B cell (primary cell): ENCODE results near the gene NFE2. TPM values are rescaled to one million over a fixed set of nuclear protein-coding genes. Genes with fewer than 3 reads are reported as not detected.
A peak's percentile ranks its signal among the peaks of the same experiment; 100 is the strongest.

Source experiments
- ATAC-seq: fragments of 200-7000 bp; cut with Tn5 transposase; one replicate; pipeline ENCODE4 v1.10.0; 2021; ENCODE audit warnings: low read depth, mild to moderate bottlenecking, moderate number of reproducible peaks, moderate library complexity
- CTCF ChIA-PET: fragments of 350-600 bp; sonication (Branson Sonifier 250); formaldehyde crosslinking; loops from one replicate; lab custom pipeline; 2021; ENCODE audit warnings: antibody characterized with exemption, inconsistent platforms; lab: Charles Lee
- POLR2A ChIA-PET: fragments of 350-600 bp; sonication (Branson Sonifier 250); formaldehyde crosslinking; loops from one replicate; lab custom pipeline; 2021; ENCODE audit warnings: antibody characterized with exemption; lab: Charles Lee
- DNase-seq: peaks from one replicate; pipeline ENCODE4 v3.0.0; 2013
- H2AFZ ChIP-seq: 2 replicates; pipeline ENCODE4 v1.6.1; 2012; ENCODE audit warnings: mild to moderate bottlenecking, low read depth, low read length; ENCODE audit not compliant: insufficient read depth, poor library complexity, severe bottlenecking
- H3K27ac ChIP-seq, 2 donors: 1 replicate in 1 of 2; 2 replicates in 1 of 2; pipeline ENCODE4 v1.5.1; 2012 to 2013; ENCODE audit warnings: low read length in 2 of 2, mild to moderate bottlenecking in 2 of 2, moderate library complexity in 1 of 2
- H3K27me3 ChIP-seq, 4 experiments: fragments of 200-600 bp in 1 of 4; sonication (generic) in 1 of 4; replicated peaks in 1 of 4; 1 replicate in 2 of 4; 2 replicates in 2 of 4; pipeline versions ENCODE4 v1.6.1 to v1.7.0; 2013 to 2016; ENCODE audit warnings: low read length in 3 of 4, mild to moderate bottlenecking in 2 of 4, mixed read lengths in 1 of 4, moderate library complexity in 1 of 4; ENCODE audit not compliant: insufficient read depth in 4 of 4, control insufficient read depth in 3 of 4; ENCODE audit errors: control extremely low read depth in 1 of 4
- H3K36me3 ChIP-seq, 2 experiments: replicated peaks in 1 of 2; 1 replicate in 1 of 2; 2 replicates in 1 of 2; pipeline versions ENCODE4 v1.6.1 to v1.7.1; 2013; ENCODE audit warnings: low read length in 1 of 2; ENCODE audit not compliant: insufficient read depth in 2 of 2, control insufficient read depth in 1 of 2; ENCODE audit errors: control extremely low read depth in 1 of 2, extremely low read depth in 1 of 2
- H3K4me1 ChIP-seq, 2 donors: fragments of 200-600 bp in 1 of 2; sonication (generic) in 1 of 2; 1 replicate in 1 of 2; 2 replicates in 1 of 2; pipeline versions ENCODE4 v1.5.1 to v1.6.1; 2013 to 2017; ENCODE audit warnings: low read length in 2 of 2; ENCODE audit not compliant: control insufficient read depth in 2 of 2, insufficient read depth in 2 of 2
- H3K4me2 ChIP-seq: replicated peaks from 2 replicates; pipeline ENCODE3; 2012; ENCODE audit warnings: mild to moderate bottlenecking, low read depth, low read length; ENCODE audit not compliant: poor library complexity, severe bottlenecking
- H3K4me3 ChIP-seq, 5 experiments: fragments of 200-600 bp in 1 of 5; sonication (generic) in 1 of 5; 1 replicate in 3 of 5; 2 replicates in 2 of 5; pipeline versions ENCODE4 v1.5.1 to v1.7.0; 2011 to 2016; ENCODE audit warnings: low read length in 4 of 5, mild to moderate bottlenecking in 4 of 5, low read depth in 2 of 5, control low read depth in 1 of 5, moderate library complexity in 1 of 5; ENCODE audit not compliant: insufficient read depth in 1 of 5; ENCODE audit errors: control extremely low read depth in 1 of 5, extremely low read depth in 1 of 5
- H3K79me2 ChIP-seq: fragments of 200-600 bp; sonication (generic); one replicate; pipeline ENCODE4 v1.6.0; 2016; ENCODE audit warnings: low read length; ENCODE audit not compliant: control insufficient read depth, insufficient read depth
- H3K9ac ChIP-seq: fragments of 200-600 bp; sonication (generic); 2 replicates; pipeline ENCODE4 v1.6.1; 2017; ENCODE audit warnings: mild to moderate bottlenecking, low read length, moderate library complexity
- H3K9me3 ChIP-seq, 3 donors: one replicate each; pipeline versions ENCODE4 v1.6.1 to v1.7.1; 2013; ENCODE audit warnings: low read length in 2 of 3; ENCODE audit not compliant: control insufficient read depth in 2 of 3, insufficient read depth in 1 of 3; ENCODE audit errors: control extremely low read depth in 1 of 3
- H4K20me1 ChIP-seq: 2 replicates; pipeline ENCODE4 v1.6.0; 2012; ENCODE audit warnings: mild to moderate bottlenecking, low read length; ENCODE audit not compliant: insufficient read depth, control insufficient read depth, poor library complexity, severe bottlenecking
- H3K27ac Mint-ChIP-seq: one replicate; pipeline ENCODE4 v1.8.0; 2021; ENCODE audit warnings: mixed read lengths
- H3K27me3 Mint-ChIP-seq: one replicate; pipeline ENCODE4 v1.8.0; 2021; ENCODE audit warnings: mixed read lengths
- H3K4me1 Mint-ChIP-seq: one replicate; pipeline ENCODE4 v1.8.0; 2021; ENCODE audit warnings: mixed read lengths
- H3K4me3 Mint-ChIP-seq: one replicate; pipeline ENCODE4 v1.8.0; 2021; ENCODE audit warnings: mixed read lengths
- H3K9me3 Mint-ChIP-seq: one replicate; pipeline ENCODE4 v1.8.0; 2022; ENCODE audit warnings: mixed read lengths; ENCODE audit not compliant: insufficient read depth
- CTCF ChIP-seq: fragments of 200-600 bp; IDR thresholded peaks from one replicate; pipeline ENCODE4 v1.8.0; 2022; ENCODE audit warnings: antibody characterized with exemption, mild to moderate bottlenecking
- EZH2 ChIP-seq: IDR thresholded peaks from 2 replicates; pipeline ENCODE4 v1.6.1; 2012; ENCODE audit warnings: borderline replicate concordance, low read depth, mild to moderate bottlenecking, moderate library complexity, low read length; ENCODE audit not compliant: insufficient read depth, poor library complexity, severe bottlenecking
- WGBS: methylation state at CpG from one replicate; pipeline ENCODE4 v1.1.5; 2013; ENCODE audit warnings: missing lambda C conversion rate; ENCODE audit not compliant: insufficient coverage; 5-methylcytosine and 5-hydroxymethylcytosine counted together
- intact Hi-C: fragments of 100-400 bp; cut with micrococcal nuclease; formaldehyde crosslinking; loops from one replicate; pipeline ENCODE4 v1.10.0; 2022
- polyA plus RNA-seq: library from polyadenylated mRNA; depleted of rRNA; stranded (reverse); fragments of >200 nt; gene quantifications from 2 replicates; pipeline ENCODE4 v1.2.3, GENCODE V29; 2012
- total RNA-seq, 2 donors: library from RNA; stranded (reverse); fragments of 120-200 nt in 1 of 2; gene quantifications; 1 replicate in 1 of 2; 2 replicates in 1 of 2; pipeline versions ENCODE4 v1.2.3 to v1.2.4, GENCODE V29; 2013 to 2022

The NFE2 gene
- total and polyA plus RNA-seq, 2 donors (not counting 1 experiment from before 2014, with no cell fraction given) = 0.60 TPM; not detected in 1

- H3K4me3 ChIP-seq = peak within 1 kb of the TSS; percentile 54 to 97 (median 87)
- POLR2A ChIA-PET = interaction anchor here (0.6 to 1.9 kb wide), 11 partner anchors 23 to 872 kb away, joined by 3 to 23 read pairs (median 4); partner anchors contain the start of genes CBX5 and HNRNPA1
- H4K20me1 ChIP-seq = peaks cover 2% of the 10 kb centered on the region
- CTCF ChIA-PET = interaction anchor here (0.6 to 7.8 kb wide), 20 partner anchors 10 to 174 kb away, joined by 3 to 61 read pairs (median 8); partner anchors contain the start of genes CBX5, HNRNPA1 and NFE2
- intact Hi-C loops = loop anchor here (1.0 to 2.0 kb wide), 7 partner anchors 31 to 136 kb away; no protein-coding TSS in a partner anchor
- H3K27me3 ChIP-seq = no peaks in the 10 kb centered on the region
- no peaks in the 10 kb centered on the region for H3K27me3 Mint-ChIP-seq
- TF ChIP-seq CTCF (peak; percentile 85), EZH2 (no peak)
- peak within 1 kb of the TSS; percentile 94 for H3K4me3 Mint-ChIP-seq
- no peaks in the 10 kb centered on the region for H3K9me3 ChIP-seq
- peaks cover 41% of the 10 kb centered on the region for H3K79me2 ChIP-seq
- H3K4me2 ChIP-seq = peak within 1 kb of the TSS; percentile 81
- WGBS = 1% methylated on average over 24 of the region's 34 CpGs
- H2AFZ ChIP-seq = peak within 1 kb of the TSS; percentile 97
- peak within 1 kb of the TSS; percentile 86 for H3K9ac ChIP-seq
- H3K27ac ChIP-seq = peak within 1 kb of the TSS; percentile 76 to 89
- peaks cover 30% of the 10 kb centered on the region for H3K4me1 Mint-ChIP-seq
- H3K27ac Mint-ChIP-seq = peak within 1 kb of the TSS; percentile 96
- H3K9me3 Mint-ChIP-seq = no peaks in the 10 kb centered on the region
- peak; percentile 97 for DNase-seq
- peaks cover 9 to 11% of the 10 kb centered on the region in 2 donors for H3K4me1 ChIP-seq
- H3K36me3 ChIP-seq = peaks cover 0 to 9% of the 10 kb centered on the region in 2 experiments
- peak; percentile 93 for ATAC-seq
These were observed 24.0 kb upstream of the NFE2 start, which contains the start of gene COPZ1 for GRCh38 chr12:54324617-54325441. Gene COPZ1 (plus strand): TSS chr12:54325131. CDS start chr12:54325164, 33 bp downstream.
